Astrocyte of the hippocampus (primary cell): ENCODE measurements around the gene PGAP1.
"Not testable (repeated sequence)": the region's sequence is repeated elsewhere in the genome, so short reads cannot be mapped to it uniquely, and the experiment has no call there.

Experiments
- DNase-seq: peaks from one replicate; pipeline ENCODE4 v3.0.0; 2011; ENCODE audit warnings: low read depth, low spot score

The PGAP1 gene

DNA sequence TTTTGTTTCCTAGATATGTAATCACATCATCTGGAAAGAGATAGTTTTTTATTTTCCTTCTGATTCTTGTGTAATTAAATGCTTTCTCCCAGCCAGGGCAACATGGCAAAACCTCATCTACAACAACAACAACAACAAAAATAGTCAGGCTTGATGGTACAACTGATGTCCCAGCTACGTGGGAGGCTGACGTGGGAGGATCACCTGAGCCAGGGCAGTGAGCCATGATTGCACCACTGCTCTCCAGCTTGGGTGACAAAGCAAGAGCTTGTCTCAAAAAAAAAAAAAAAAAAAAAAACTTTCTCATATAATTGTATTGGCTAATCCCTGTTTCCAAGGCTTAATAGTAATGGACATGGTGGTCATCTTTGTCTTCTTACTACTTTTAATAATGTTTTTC lies 26.4 kb upstream of the PGAP1 start:
- DNase-seq = no peak

GRCh38 chr2:196951973-196952372 lies 25.5 kb upstream of the PGAP1 start:
- no peak for DNase-seq

DNA sequence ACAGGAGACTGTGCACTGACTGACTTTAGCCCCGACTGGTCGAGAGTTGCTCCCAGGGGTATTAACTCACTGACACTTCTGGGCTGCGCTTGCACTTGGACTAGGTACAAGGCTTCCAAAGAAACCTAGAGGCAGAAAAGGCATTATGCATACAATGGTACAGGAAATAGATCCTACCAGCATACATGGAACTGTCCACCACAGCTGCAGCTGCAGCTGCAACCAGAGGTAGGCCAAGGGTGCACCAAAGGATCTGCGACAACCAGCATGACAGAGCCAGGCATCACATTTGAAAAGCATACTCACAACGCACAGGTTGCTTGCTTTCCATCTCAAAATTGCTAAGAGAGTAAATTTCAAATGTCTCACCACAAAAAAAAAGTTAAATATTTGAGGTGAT lies 22.6 kb upstream of the PGAP1 start:
- DNase-seq = no peak

- no peak for DNase-seq
These were observed 18.1 kb upstream of the PGAP1 start for GRCh38 chr2:196944570-196944969.

- no peak for DNase-seq
These were observed 15.0 kb upstream of the PGAP1 start for GRCh38 chr2:196941398-196942078.

- DNase-seq = peak; percentile 23
These were observed 12.9 kb upstream of the PGAP1 start for GRCh38 chr2:196939371-196939770.

DNA sequence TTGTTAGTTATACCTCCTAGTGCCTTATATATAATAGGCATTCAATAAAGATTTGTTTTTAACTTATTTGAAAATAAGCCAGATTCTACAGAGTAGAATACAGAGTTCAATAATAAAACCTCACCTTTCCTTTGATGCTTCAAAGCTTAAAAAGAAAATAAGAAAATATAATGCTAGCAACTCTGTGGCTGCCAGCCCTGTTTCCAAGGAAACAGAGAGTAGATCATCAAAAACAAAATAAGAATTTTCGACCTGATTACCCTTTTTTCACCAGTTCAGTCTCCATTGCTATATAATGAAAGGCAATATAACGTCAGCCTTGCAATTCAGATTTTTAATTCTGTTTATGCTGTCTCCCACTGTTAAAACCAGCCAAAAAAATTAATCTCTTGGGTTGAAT lies 8.9 kb upstream of the PGAP1 start:
- no peak for DNase-seq

GRCh38 chr2:196934672-196935071 lies 8.2 kb upstream of the PGAP1 start:
- no peak for DNase-seq

DNA sequence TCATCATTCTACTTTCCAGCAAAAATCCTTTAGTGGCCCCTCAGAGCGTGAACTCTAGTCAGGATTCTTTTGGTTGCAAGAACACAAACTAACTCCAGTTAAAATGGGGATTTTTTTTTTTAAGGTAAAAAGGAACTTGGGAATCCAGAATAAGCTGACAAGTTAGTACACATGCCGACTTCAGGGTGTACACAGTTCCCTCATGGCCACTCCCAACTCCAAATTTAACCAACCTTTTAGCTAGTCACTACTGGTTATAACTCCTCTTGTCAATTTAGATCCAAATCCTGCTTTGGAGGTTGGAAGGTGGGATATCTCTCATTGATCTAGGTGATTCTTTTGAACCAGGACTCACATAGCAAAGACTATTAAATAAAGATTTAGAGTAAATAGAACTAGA lies 5.0 kb upstream of the PGAP1 start:
- no peak for DNase-seq

GRCh38 chr2:196927376-196928225 lies 1.1 kb upstream of the PGAP1 start:
- peak; percentile 86 for DNase-seq

GRCh38 chr2:196925768-196926561 lies 542 bp downstream of the PGAP1 start:
- peak; percentile 61 for DNase-seq

GRCh38 chr2:196925051-196925767 lies 1.3 kb downstream of the PGAP1 start:
- DNase-seq = no peak

- no peak for DNase-seq
These were observed 2.5 kb downstream of the PGAP1 start for GRCh38 chr2:196924051-196924450.

GRCh38 chr2:196918927-196919326 lies 7.6 kb downstream of the PGAP1 start:
- no peak for DNase-seq

DNA sequence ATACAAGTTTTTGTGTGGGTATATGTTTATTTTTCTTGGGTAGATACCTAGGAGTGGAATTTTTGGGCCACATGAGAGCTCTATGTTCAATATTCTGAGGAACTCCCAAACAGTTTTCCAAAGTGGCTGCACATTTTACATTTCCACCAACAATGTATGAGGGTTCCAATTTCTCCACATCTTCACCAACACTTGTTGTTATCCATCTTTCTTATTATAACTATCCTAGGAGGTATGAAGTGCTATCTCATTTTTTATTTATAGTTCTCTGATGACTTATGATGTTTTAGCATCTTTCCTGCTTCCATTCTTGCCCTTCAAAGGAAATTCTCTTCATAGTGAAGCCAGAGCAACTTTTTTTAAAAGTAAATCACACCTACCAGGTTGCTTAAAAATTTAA lies 8.7 kb downstream of the PGAP1 start:
- DNase-seq = no peak

DNA sequence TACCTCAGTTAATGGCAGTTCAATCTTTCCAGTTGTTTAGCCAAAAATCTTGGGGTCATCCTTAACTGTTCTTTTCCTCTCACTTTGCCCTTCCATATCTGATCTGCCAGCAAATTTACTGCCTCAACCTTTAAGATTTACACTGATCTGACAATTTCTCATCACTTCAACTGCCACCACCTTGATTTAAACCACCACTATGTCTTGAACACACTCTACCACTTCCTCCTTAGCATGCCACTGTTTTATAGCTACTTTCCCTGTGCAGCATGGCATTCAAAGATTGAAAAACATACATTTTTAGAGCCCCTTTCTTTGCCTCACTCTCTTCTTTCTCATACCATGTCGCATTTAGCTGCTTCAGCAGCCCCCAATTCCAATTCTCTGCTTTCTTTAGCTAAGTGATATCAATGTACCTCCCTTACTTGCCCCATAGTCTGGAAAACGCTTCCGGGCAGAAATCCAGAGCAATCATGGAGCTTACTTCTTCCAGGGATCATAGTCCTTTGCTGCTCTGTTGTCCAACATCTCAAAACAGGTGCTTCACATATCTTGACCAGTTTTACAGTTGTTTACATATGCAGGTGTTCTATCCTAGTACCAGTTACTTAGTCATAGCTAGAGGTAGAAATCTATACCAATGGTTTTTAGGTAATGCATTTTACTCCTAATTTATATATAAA lies 10.9 kb downstream of the PGAP1 start:
- no peak for DNase-seq

- no peak for DNase-seq
These were observed 11.5 kb downstream of the PGAP1 start for GRCh38 chr2:196914867-196915460.

DNA sequence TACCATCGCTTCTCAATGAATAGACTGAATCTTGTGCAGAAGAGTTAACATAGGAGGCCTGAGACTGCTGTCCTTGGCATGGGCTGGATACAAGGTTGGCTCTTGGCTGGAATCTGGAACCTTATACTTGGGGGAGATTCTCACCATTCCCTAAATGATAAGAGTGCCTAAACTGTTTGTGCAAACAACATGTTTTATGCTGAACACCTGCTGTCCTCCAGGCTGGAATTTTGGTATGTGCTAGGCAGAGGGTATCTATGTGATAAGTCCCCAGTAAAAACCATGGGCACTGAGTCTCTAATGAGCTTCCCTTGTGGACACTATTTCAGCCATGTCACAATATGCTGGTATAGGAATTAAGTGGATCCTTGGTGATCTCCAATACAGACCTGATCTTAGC lies 12.8 kb downstream of the PGAP1 start:
- DNase-seq = no peak

DNA sequence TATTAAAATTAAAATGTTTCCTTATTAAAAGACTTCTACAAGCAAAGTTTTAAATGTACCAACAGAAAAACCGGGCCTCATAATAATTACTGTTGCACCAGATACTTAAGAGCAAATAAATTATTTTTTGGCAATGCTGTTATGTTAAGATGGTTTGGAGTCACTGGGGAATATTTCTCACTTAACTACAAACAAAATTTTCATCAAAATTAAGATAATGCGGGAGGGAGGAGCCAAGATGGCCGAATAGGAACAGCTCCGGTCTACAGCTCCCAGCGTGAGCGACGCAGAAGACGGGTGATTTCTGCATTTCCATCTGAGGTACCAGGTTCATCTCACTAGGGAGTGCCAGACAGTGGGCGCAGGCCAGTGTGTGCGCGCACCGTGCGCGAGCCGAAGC lies 21.1 kb downstream of the PGAP1 start:
- not testable (repeated sequence) for DNase-seq

- no peak for DNase-seq
These were observed 23.7 kb downstream of the PGAP1 start for GRCh38 chr2:196902828-196903227.

GRCh38 chr2:196900843-196901242 lies 25.7 kb downstream of the PGAP1 start:
- no peak for DNase-seq
